Small intestine (tissue), 7 donors: ENCODE data around the gene OPCML. TPM values are rescaled to one million over a fixed set of nuclear protein-coding genes. Genes with fewer than 3 reads are reported as not detected.
A peak's percentile ranks its signal among the peaks of the same experiment; 100 is the strongest.

Source experiments
- DNase-seq, 2 donors: peaks; one replicate each; pipeline versions ENCODE4 v3.0.0 to v3.0.0-alpha.2; 2013
- FAIRE-seq: peaks from 2 replicates; lab custom pipeline; 2012; peaks lifted over from hg19 to GRCh38; lab: Jason Lieb, UNC
- H3K27ac ChIP-seq, 3 donors: one replicate each; pipeline ENCODE4 v1.5.1; 2013; ENCODE audit warnings: low read length in 2 of 3, mild to moderate bottlenecking in 2 of 3, control low read depth in 1 of 3, inconsistent platforms in 1 of 3, low read depth in 1 of 3, moderate library complexity in 1 of 3
- H3K27me3 ChIP-seq, 3 donors: one replicate each; pipeline ENCODE4 v1.6.1; 2013; ENCODE audit warnings: low read length in 3 of 3, inconsistent platforms in 1 of 3; ENCODE audit not compliant: control insufficient read depth in 3 of 3, insufficient read depth in 3 of 3
- H3K36me3 ChIP-seq, 3 donors: one replicate each; pipeline ENCODE4 v1.6.1; 2013; ENCODE audit warnings: low read length in 3 of 3, inconsistent platforms in 1 of 3, low read depth in 1 of 3, mild to moderate bottlenecking in 1 of 3, moderate library complexity in 1 of 3; ENCODE audit not compliant: control insufficient read depth in 3 of 3, insufficient read depth in 2 of 3
- H3K4me1 ChIP-seq, 3 donors: one replicate each; pipeline ENCODE4 v1.6.1; 2013; ENCODE audit warnings: low read length in 2 of 3, inconsistent platforms in 1 of 3, low read depth in 1 of 3, mild to moderate bottlenecking in 1 of 3, moderate library complexity in 1 of 3; ENCODE audit not compliant: control insufficient read depth in 3 of 3, insufficient read depth in 2 of 3
- H3K4me3 ChIP-seq, 3 donors: one replicate each; pipeline ENCODE4 v1.5.1; 2013; ENCODE audit warnings: low read length in 3 of 3, control low read depth in 1 of 3, inconsistent platforms in 1 of 3, low read depth in 1 of 3, mild to moderate bottlenecking in 1 of 3, moderate library complexity in 1 of 3
- H3K9me3 ChIP-seq, 2 donors: one replicate each; pipeline ENCODE4 v1.6.1; 2013; ENCODE audit warnings: low read depth in 1 of 2, low read length in 1 of 2; ENCODE audit not compliant: control insufficient read depth in 2 of 2, insufficient read depth in 1 of 2
- WGBS, 3 donors: extraction: QIAGEN DNeasy Blood & Tissue Kit; methylation state at CpG; one replicate each; pipeline ENCODE4 v1.1.7; 2013; 5-methylcytosine and 5-hydroxymethylcytosine counted together
- polyA plus RNA-seq, 4 donors: library from polyadenylated mRNA; stranded (reverse) in 3 of 4; unstranded in 1 of 4; fragments of 200-250 nt in 3 of 4; fragments of 120-200 nt in 1 of 4; gene quantifications; one replicate each; pipeline versions ENCODE4 v1.2.1 to v1.2.3, GENCODE V29; 2013
- donor health status: healthy with polysubstance abuse.
- donor health status: control.
- donor health status: control.
- donor health status: Bipolar disorder and iron deficiency.
- donor health status: healthy.

The OPCML gene
- polyA plus RNA-seq, 4 donors, result 0.16 to 2.0 TPM; not detected in 2

DNA sequence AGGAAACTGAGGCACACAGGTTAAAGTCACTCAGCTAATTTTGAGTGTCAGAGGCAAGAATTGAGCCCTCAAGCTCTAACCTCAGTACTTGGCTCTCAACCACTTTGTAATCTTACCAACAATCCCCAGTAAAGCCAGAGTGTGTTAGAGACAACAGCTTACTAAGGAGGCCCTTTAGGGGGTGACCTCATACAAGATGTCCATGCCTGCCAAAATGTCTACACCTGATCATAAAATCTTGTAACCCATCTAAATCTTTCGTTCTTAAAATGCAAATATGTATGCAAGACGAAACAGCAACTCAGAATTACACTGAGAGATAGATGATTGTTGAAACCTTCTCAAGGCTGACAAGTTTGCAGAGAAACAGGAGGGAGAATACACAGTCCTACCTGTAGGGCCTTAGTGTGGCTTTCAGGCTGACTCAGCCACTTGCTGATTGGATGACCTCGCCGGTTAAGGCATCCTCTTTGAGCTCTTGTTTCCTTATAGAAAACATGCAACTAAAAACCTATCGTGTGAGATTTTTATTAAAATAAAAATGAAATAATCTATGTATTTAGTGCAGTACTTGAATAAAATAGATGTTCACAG lies 143.2 kb downstream of the OPCML start:
- FAIRE-seq (no peak), DNase-seq (no peak)
- H3K27ac ChIP-seq, result no peak overlapping the region

DNA sequence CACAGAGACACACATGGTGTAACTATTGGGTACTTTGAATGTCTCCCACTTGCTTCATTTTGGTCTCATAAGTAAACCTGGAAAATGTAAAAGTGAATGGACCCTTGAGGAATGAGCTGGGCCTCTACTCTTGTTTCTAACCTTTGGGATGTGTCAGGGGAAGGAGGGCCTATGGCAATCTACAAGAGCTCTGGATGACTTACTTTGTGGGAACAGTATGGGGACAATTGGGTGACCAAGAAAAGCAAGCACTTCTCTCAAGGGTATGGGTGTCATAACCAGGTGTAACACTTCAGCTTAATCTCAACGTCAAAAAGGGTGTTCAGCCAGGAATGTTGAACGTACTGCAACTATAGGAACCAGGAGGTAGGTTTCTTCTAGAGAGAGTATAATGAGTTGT lies 144.0 kb downstream of the OPCML start:
- FAIRE-seq (no peak), DNase-seq (no peak)
- H3K27ac ChIP-seq, result no peak overlapping the region
- peaks cover 0 to 2% (median 0%) of the 10 kb centered on the region in 3 donors for H3K27me3 ChIP-seq
- WGBS, 3 donors, result 66 to 85% (median 81%) methylated on average over 2 of the region's 2 CpGs
- H3K36me3 ChIP-seq, result no peaks in the 10 kb centered on the region
- peaks cover 0 to 2% (median 0%) of the 10 kb centered on the region in 3 donors for H3K4me1 ChIP-seq
- H3K4me3 ChIP-seq, result no peak overlapping the region
- H3K9me3 ChIP-seq, result no peaks in the 10 kb centered on the region

More for the DNA sequence above, 143.2 kb downstream of the OPCML start:
- Histone ChIP-seq H3K9me3 (no peaks in the 10 kb centered on the region), H3K27me3 (peaks cover 0 to 2% (median 0%) of the 10 kb centered on the region in 3 donors), H3K4me3 (no peak overlapping the region), H3K36me3 (no peaks in the 10 kb centered on the region), H3K4me1 (peaks cover 0 to 1% (median 0%) of the 10 kb centered on the region in 3 donors)
- 78 to 95% (median 85%) methylated on average over 5 of the region's 5 CpGs for WGBS, 3 donors

DNA sequence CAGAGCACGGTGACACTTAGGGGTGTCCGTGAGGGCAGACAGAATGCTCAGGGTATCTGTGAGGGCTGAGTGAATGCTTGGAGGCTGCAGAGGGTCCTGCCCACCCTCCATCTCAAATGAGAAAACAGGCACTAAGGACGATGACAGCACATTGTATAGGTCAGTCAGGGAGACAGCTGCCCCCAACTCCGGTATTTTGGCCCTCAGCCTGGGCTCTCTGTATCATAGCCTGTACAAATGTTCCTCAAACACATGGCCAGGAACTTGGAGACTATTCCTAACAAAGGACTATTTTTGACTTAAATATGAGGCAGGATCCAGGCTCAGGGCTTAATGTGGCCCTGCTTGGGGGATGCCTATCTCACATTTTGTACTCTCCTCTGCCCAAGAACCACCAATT lies 145.4 kb downstream of the OPCML start:
- Histone ChIP-seq H3K27me3 (peaks cover 0 to 2% (median 0%) of the 10 kb centered on the region in 3 donors), H3K36me3 (no peaks in the 10 kb centered on the region), H3K4me1 (peaks cover 0 to 8% (median 0%) of the 10 kb centered on the region in 3 donors), H3K4me3 (no peak overlapping the region), H3K9me3 (no peaks in the 10 kb centered on the region), H3K27ac (no peak overlapping the region)
- DNase-seq (no peak), FAIRE-seq (no peak)
- WGBS, 3 donors, result 37 to 57% (median 53%) methylated on average over 4 of the region's 4 CpGs

DNA sequence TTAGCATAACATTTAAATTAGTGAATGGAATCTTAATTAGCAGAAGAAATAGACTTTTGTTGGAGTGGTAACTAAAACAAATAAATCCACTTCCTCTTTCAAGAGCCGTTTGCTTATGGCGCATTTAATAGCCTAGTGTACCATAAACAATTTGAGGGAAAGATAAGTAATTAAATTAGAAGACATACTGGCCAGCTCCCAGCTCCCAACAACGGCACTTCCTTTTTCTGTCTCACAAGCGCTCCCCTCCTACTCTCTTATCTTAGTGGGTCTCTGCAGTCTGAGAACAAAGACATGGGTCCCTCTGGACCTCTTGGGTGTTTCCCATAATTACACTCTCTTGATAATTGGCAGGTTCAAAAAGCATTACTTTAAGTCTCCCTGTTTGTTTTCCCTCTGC lies 146.0 kb downstream of the OPCML start:
- FAIRE-seq, result no peak
- 1 to 8% (median 5%) methylated on average over 4 of the region's 4 CpGs for WGBS, 3 donors
- no peaks in the 10 kb centered on the region for H3K36me3 ChIP-seq
- DNase-seq, result peak; percentile 9 to 62
- peaks cover 0 to 2% (median 0%) of the 10 kb centered on the region in 3 donors for H3K27me3 ChIP-seq
- H3K27ac ChIP-seq, result no peak overlapping the region
- H3K4me1 ChIP-seq, result peaks cover 0 to 8% (median 0%) of the 10 kb centered on the region in 3 donors
- no peak overlapping the region for H3K4me3 ChIP-seq
- no peaks in the 10 kb centered on the region for H3K9me3 ChIP-seq

DNA sequence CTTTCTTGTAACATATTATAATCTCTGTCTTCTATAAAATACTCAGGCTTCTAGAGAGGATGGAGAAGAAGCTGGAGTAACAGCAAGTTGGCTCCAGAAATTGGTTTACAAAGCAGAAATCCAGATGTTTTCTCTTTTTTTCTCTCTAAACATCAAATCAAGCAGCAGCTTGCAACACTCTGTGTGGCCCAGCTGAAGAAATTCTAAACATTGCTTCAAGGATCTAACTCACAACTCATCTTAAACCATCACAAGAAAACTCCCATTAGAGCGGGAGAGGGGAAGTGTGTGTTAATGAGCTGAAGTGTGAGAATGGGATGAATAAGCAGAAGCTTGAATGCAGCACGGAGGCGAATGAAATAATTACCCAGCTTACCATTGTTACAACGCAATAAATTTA lies 146.5 kb downstream of the OPCML start:
- no peak overlapping the region for H3K27ac ChIP-seq
- DNase-seq, result peak in 1 of 2 donors; percentile 8
- no peaks in the 10 kb centered on the region for H3K36me3 ChIP-seq
- H3K4me3 ChIP-seq, result no peak overlapping the region
- peaks cover 0 to 2% (median 0%) of the 10 kb centered on the region in 3 donors for H3K27me3 ChIP-seq
- 21 to 30% (median 26%) methylated on average over 4 of the region's 4 CpGs for WGBS, 3 donors
- no peaks in the 10 kb centered on the region for H3K9me3 ChIP-seq
- H3K4me1 ChIP-seq, result peaks cover 0 to 8% (median 0%) of the 10 kb centered on the region in 3 donors
- FAIRE-seq, result no peak

DNA sequence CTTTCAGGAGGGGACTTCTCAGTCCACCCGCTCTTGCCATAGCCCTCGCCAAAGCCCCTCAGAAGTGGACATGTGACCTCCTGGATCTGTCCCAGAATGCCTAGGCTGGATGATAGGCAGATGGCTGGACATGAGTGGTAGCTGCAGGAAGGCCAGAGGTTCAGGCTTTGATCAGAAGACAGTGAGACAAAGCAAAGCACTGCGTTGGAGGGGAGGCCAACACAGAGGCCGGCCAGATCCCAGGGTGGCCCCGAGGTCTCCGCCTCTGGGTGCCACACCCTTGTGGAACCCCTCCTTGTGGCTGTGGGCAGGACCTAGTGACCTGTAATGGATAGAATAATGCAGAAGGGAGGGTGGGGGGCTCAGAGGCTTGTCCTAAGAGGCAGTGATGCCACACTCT lies 147.6 kb downstream of the OPCML start:
- DNase-seq (no peak), FAIRE-seq (no peak)
- Histone ChIP-seq H3K27ac (no peak overlapping the region), H3K36me3 (no peaks in the 10 kb centered on the region), H3K27me3 (peaks cover 0 to 2% (median 0%) of the 10 kb centered on the region in 3 donors), H3K9me3 (no peaks in the 10 kb centered on the region), H3K4me1 (peaks cover 0 to 8% (median 0%) of the 10 kb centered on the region in 3 donors), H3K4me3 (no peak overlapping the region)
- 62 to 67% (median 66%) methylated on average over 6 of the region's 6 CpGs for WGBS, 3 donors

DNA sequence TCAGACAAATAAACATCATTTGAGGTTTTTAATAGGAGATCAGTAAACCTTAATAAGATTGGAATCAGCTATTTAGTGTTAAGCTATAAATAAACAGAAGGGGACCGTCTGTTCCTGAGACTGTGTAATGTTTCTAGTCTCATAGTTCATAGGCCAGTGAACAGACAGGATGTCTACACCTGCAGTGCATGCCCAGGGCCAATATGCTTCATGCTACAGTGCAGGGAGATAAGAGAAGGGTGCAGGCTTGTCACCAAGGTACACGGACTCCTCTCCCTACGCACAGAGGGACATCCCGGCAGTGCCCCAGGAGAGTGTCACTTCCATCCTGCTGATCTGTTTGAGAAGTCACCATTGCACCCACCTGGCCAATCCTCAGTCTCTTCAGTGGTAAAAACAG lies 148.6 kb downstream of the OPCML start:
- Histone ChIP-seq H3K27ac (no peak overlapping the region), H3K27me3 (peaks cover 0 to 2% (median 0%) of the 10 kb centered on the region in 3 donors), H3K4me1 (peaks cover 0 to 8% (median 0%) of the 10 kb centered on the region in 3 donors), H3K4me3 (no peak overlapping the region), H3K36me3 (no peaks in the 10 kb centered on the region), H3K9me3 (no peaks in the 10 kb centered on the region)
- WGBS, 3 donors, result 13 to 61% (median 15%) methylated on average over 4 of the region's 4 CpGs
- peak in 1 of 2 donors; percentile 72 for DNase-seq
- no peak for FAIRE-seq

DNA sequence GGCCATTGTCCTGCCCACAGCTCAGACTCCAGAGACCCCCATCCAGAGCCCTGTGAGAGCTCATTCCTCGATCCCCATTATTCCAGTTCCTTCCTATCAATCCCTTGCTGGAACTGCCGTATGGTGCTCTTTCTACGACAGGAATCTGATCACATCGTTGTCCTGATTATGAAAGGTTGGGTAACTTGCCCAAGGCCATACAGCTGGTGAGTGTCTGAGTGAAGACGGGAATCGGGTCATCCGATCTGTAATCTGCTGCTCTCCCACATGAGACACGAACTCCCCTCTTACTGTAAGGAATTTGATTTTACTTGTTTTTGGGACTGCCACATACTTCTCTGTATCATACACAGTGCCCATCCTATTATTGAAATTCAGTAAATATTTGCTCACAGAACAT lies 149.1 kb downstream of the OPCML start:
- FAIRE-seq (no peak), DNase-seq (no peak)
- H3K27ac ChIP-seq, result no peak overlapping the region
- H3K4me1 ChIP-seq, result peaks cover 0 to 8% (median 0%) of the 10 kb centered on the region in 3 donors
- 15 to 45% (median 39%) methylated on average over 8 of the region's 8 CpGs for WGBS, 3 donors
- no peak overlapping the region for H3K4me3 ChIP-seq
- H3K9me3 ChIP-seq, result no peaks in the 10 kb centered on the region
- peaks cover 0 to under 1% (median 0%) of the 10 kb centered on the region in 3 donors for H3K27me3 ChIP-seq
- no peaks in the 10 kb centered on the region for H3K36me3 ChIP-seq
